HepG2 (cell line): ENCODE measurements around the gene GALR2. TPM values are rescaled to one million over a fixed set of nuclear protein-coding genes. Genes with fewer than 3 reads are reported as not detected.

Experiments used
- CBX5 ChIP-seq: sonication (generic); formaldehyde crosslinking; IDR thresholded peaks from 2 replicates; pipeline ENCODE4 v1.4.0; 2020; ENCODE audit warnings: missing genetic modification reagents, borderline replicate concordance
- CC2D1A ChIP-seq: sonication (generic); formaldehyde crosslinking; IDR thresholded peaks from 2 replicates; pipeline ENCODE4 v1.8.1; 2023; ENCODE audit warnings: mild to moderate bottlenecking, missing genetic modification reagents
- CEBPG ChIP-seq: IDR thresholded peaks from 2 replicates; pipeline ENCODE4 v1.6.1; 2016
- CHD2 ChIP-seq: IDR thresholded peaks from 2 replicates; pipeline ENCODE4 v1.6.1; 2011; ENCODE audit warnings: low read depth, low read length, improper control_type of control experiment
- DNMT1 ChIP-seq: sonication (generic); formaldehyde crosslinking; IDR thresholded peaks from 2 replicates; pipeline ENCODE4 v1.5.1; 2020; ENCODE audit warnings: mild to moderate bottlenecking, missing genetic modification reagents
- ELF3 ChIP-seq: IDR thresholded peaks from 2 replicates; pipeline ENCODE4 v1.6.1; 2016; ENCODE audit warnings: missing genetic modification reagents, missing compliant biosample characterization
- FOSL2 ChIP-seq: sonication (generic); formaldehyde crosslinking; IDR thresholded peaks from 2 replicates; pipeline ENCODE4 v1.4.0; 2020; ENCODE audit warnings: missing genetic modification reagents
- FOXA3 ChIP-seq: IDR thresholded peaks from 2 replicates; pipeline ENCODE4 v1.6.1; 2016; ENCODE audit warnings: missing genetic modification reagents, missing compliant biosample characterization
- GTF2F1 ChIP-seq: fragments of 150-350 bp; IDR thresholded peaks from 2 replicates; pipeline ENCODE4 v1.6.1; 2014; ENCODE audit warnings: low read length
- HMG20B ChIP-seq: conservative IDR thresholded peaks from 2 replicates; pipeline ENCODE4 v1.6.1; 2016; ENCODE audit warnings: missing genetic modification reagents, missing compliant biosample characterization
- KDM6A ChIP-seq: IDR thresholded peaks from 2 replicates; pipeline ENCODE4 v1.6.1; 2016; ENCODE audit warnings: low read depth
- MZF1 ChIP-seq: sonication (generic); formaldehyde crosslinking; IDR thresholded peaks from 2 replicates; pipeline ENCODE4 v1.8.1; 2023; ENCODE audit warnings: mild to moderate bottlenecking, missing genetic modification reagents, borderline replicate concordance
- PAWR ChIP-seq: sonication (generic); formaldehyde crosslinking; IDR thresholded peaks from 2 replicates; pipeline ENCODE4 v1.4.0; 2020; ENCODE audit warnings: missing genetic modification reagents, mild to moderate bottlenecking, borderline replicate concordance
- POLR2A ChIP-seq, 2 experiments: IDR thresholded peaks; 2 replicates each; pipeline ENCODE4 v1.6.1; 2011; ENCODE audit warnings: low read depth in 2 of 2, low read length in 2 of 2, mild to moderate bottlenecking in 1 of 2, moderate library complexity in 1 of 2; ENCODE audit not compliant: insufficient read depth in 1 of 2
- POLR2AphosphoS2 ChIP-seq: IDR thresholded peaks from 2 replicates; pipeline ENCODE4 v1.6.1; 2011; ENCODE audit warnings: low read depth, low read length, improper control_type of control experiment
- PRDM15 ChIP-seq: sonication (generic); formaldehyde crosslinking; IDR thresholded peaks from 2 replicates; pipeline ENCODE4 v1.4.0; 2020; ENCODE audit warnings: missing genetic modification reagents
- RNF219 ChIP-seq: sonication (generic); formaldehyde crosslinking; IDR thresholded peaks from 2 replicates; pipeline ENCODE4 v1.5.0; 2020; ENCODE audit warnings: mild to moderate bottlenecking, missing genetic modification reagents
- SYNCRIP ChIP-seq: fragments of 200-400 bp; formaldehyde crosslinking; IDR thresholded peaks from 2 replicates; pipeline ENCODE4 v1.6.1; 2018; ENCODE audit warnings: mild to moderate bottlenecking, low read depth, low read length; ENCODE audit not compliant: insufficient read depth
- ZFP62 ChIP-seq: sonication (generic); formaldehyde crosslinking; IDR thresholded peaks from 2 replicates; pipeline ENCODE4 v1.4.0; 2020; ENCODE audit warnings: missing genetic modification reagents
- ZNF12 ChIP-seq: sonication (generic); formaldehyde crosslinking; IDR thresholded peaks from 2 replicates; pipeline ENCODE4 v1.5.0; 2020; ENCODE audit warnings: missing genetic modification reagents
- ZNF17 ChIP-seq: sonication (generic); formaldehyde crosslinking; IDR thresholded peaks from 2 replicates; pipeline ENCODE4 v1.5.0; 2020; ENCODE audit warnings: mild to moderate bottlenecking, missing genetic modification reagents
- ZNF251 ChIP-seq: sonication (generic); formaldehyde crosslinking; IDR thresholded peaks from 2 replicates; pipeline ENCODE4 v1.9.0; 2021; ENCODE audit warnings: mild to moderate bottlenecking, missing genetic modification reagents
- ZNF282 ChIP-seq: fragments of 450-650 bp; IDR thresholded peaks from 2 replicates; pipeline ENCODE4 v1.6.1; 2018; ENCODE audit not compliant: partially characterized antibody
- ZNF296 ChIP-seq: sonication (generic); formaldehyde crosslinking; conservative IDR thresholded peaks from 2 replicates; pipeline ENCODE4 v1.5.0; 2020; ENCODE audit warnings: mild to moderate bottlenecking, missing genetic modification reagents
- ZNF616 ChIP-seq: sonication (generic); formaldehyde crosslinking; IDR thresholded peaks from 2 replicates; pipeline ENCODE4 v1.5.0; 2020; ENCODE audit warnings: low read depth, mild to moderate bottlenecking, missing genetic modification reagents
- ZNF737 ChIP-seq: sonication (generic); formaldehyde crosslinking; IDR thresholded peaks from 2 replicates; pipeline ENCODE4 v1.5.0; 2020; ENCODE audit warnings: missing genetic modification reagents, mild to moderate bottlenecking, borderline replicate concordance
- ZNF776 ChIP-seq: sonication (generic); formaldehyde crosslinking; IDR thresholded peaks from 2 replicates; pipeline ENCODE4 v1.4.0; 2020; ENCODE audit warnings: mild to moderate bottlenecking, missing genetic modification reagents
- polyA plus RNA-seq, 8 experiments: library from polyadenylated mRNA; depleted of rRNA in 3 of 8; stranded (reverse) in 7 of 8; unstranded in 1 of 8; fragments of >200 nt; fragmentation: Illumina TruSeq in 4 of 8; extraction: Trizol in 4 of 8; gene quantifications; 2 replicates each; pipeline versions ENCODE4 v1.2.1 to v1.2.3, GENCODE V29; 2011 to 2016; ENCODE audit warnings: low read depth in 4 of 8, missing spikeins in 1 of 8, mixed read lengths in 1 of 8; ENCODE audit not compliant: insufficient read depth in 1 of 8
- total RNA-seq, 5 experiments: library from RNA; depleted of rRNA; stranded (reverse); fragments of >200 nt; fragmentation: Illumina TruSeq; extraction: Trizol; gene quantifications; 2 replicates each; pipeline ENCODE4 v1.2.3, GENCODE V29; 2016; ENCODE audit warnings: low read depth in 1 of 5
- TF ChIP-seq, protein P1 (sequence below): IDR thresholded peaks from 2 replicates; pipeline ENCODE4 v1.6.1; 2016; ENCODE audit warnings: mild to moderate bottlenecking, missing biosample characterization, missing genetic modification reagents

The GALR2 gene
- total and polyA plus RNA-seq, 2 of the 13 experiments (the other 11 are each of a cell fraction or from before 2014, with no cell fraction given) = 0.48 to 0.58 TPM

GRCh38 chr17:76072148-76072858 is 2.3 kb upstream of the GALR2 start, which contains the start of gene SRP68 (continued):
- TF ChIP-seq ZNF616 (CRISPR knock-in tag) = peak; percentile 70
- TF ChIP-seq POLR2AphosphoS2 = no peak
- TF ChIP-seq KDM6A (CRISPR knock-in tag) = peak; percentile 23; the same call in 1 of the 2 replicates
- TF ChIP-seq HMG20B (CRISPR knock-in tag) = no peak
- TF ChIP-seq ZNF776 = peak; percentile 93
- no peak for TF ChIP-seq PAWR (CRISPR knock-in tag)
- TF ChIP-seq ZNF17 (CRISPR knock-in tag) = no peak
- no peak; the same call in none of the 2 replicates for TF ChIP-seq CEBPG (CRISPR knock-in tag)
- no peak; the same call in 1 of the 2 replicates for TF ChIP-seq RNF219
- peak; percentile 54 for TF ChIP-seq ZNF12 (CRISPR knock-in tag)
- TF ChIP-seq ZFP62 (CRISPR knock-in tag) = no peak
- TF ChIP-seq ELF3 (CRISPR knock-in tag) = peak; percentile 69
- no peak for TF ChIP-seq ZNF282
- no peak; the same call in 1 of the 2 replicates for TF ChIP-seq CBX5
- TF ChIP-seq ZNF251 (CRISPR knock-in tag) = no peak
- no peak for TF ChIP-seq SYNCRIP
- 0 out of 2 replicates have a peak, but pooled peaks have one; percentile 32 for TF ChIP-seq GTF2F1
- TF ChIP-seq CHD2 = no peak
- peak; percentile 54; the same call in 1 of the 2 replicates for TF ChIP-seq FOSL2 (CRISPR knock-in tag)
- TF ChIP-seq MZF1 (CRISPR knock-in tag) = no peak
- no peak for TF ChIP-seq ZNF296 (CRISPR knock-in tag)
- TF ChIP-seq POLR2A (IDR thresholded peaks at IDR 0.05; ENCODE audit: insufficient read depth in 1 of 2, low read depth in 2 of 2, low read length in 2 of 2) = peak; percentile 79 to 94
- peak; percentile 75 for TF ChIP-seq FOXA3 (CRISPR knock-in tag)
- TF ChIP-seq PRDM15 = no peak
- TF ChIP-seq DNMT1 (CRISPR knock-in tag) = peak; percentile 92
- TF ChIP-seq ZNF737 (CRISPR knock-in tag) = no peak
- peak; percentile 96; the same call in 1 of the 2 replicates for TF ChIP-seq CC2D1A (CRISPR knock-in tag)
- TF ChIP-seq, protein P1, sequence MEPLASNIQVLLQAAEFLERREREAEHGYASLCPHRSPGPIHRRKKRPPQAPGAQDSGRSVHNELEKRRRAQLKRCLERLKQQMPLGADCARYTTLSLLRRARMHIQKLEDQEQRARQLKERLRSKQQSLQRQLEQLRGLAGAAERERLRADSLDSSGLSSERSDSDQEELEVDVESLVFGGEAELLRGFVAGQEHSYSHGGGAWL (CRISPR knock-in tag) = peak; percentile 91
